ENCODE results near the gene PROCA1. TPM values are rescaled to one million over a fixed set of nuclear protein-coding genes. Genes with fewer than 3 reads are reported as not detected.

PROCA1 gene, protein sequence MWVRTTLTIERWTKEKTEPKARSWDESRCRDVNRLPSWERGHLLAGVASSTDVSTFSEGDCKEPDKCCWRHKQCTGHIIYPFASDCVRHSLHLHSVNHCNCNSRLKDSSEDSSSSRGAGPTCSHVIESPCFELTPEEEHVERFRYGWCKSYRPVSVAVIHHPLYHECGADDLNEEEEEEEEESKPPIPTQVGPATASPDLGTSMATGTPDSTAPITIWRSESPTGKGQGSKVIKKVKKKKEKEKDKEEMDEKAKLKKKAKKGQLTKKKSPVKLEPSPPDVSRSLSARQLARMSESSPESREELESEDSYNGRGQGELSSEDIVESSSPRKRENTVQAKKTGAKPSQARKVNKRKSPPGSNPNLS
- 1 to 10 TPM; 2.1 to 3.1 TPM for total RNA-seq

DNA sequence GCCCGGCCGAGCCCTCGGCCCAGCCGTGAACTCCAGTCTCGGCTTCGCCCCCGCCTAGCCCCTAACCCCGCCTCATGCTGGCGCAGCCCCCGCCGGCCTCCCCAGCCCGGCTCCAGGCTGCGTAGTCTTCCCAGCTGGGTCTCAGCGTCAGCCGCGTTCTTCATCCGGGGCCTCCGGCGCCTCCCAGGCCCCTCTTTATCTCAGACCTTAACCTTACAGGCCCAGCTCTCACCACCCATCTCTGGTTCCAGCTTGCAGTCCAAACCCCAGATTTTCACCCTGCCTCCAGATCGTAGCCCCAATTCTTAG lies at the start of gene PROCA1:
Gene PROCA1, minus strand, starts transcription at position 166 of the 309 bp plus-strand sequence. CDS start 228 bp downstream, outside the sequence.
- DNase-seq = no peak
- intact Hi-C loops (cut with micrococcal nuclease) = loop anchor here (1.0 to 2.0 kb wide), 4 partner anchors 8 to 67 kb away; partner anchors contain the start of genes BLTP2, NEK8, RPL23A and SUPT6H
- Mint-ChIP-seq H3K27me3 (ENCODE audit: low read depth) (peaks cover 20% of the 10 kb centered on the region), H3K4me3 (peak within 1 kb of the TSS; percentile 79), H3K36me3 (ENCODE audit: low read depth) (no peaks in the 10 kb centered on the region), H3K27ac (peak within 1 kb of the TSS; percentile 79), H3K9me3 (no peaks in the 10 kb centered on the region), H3K4me1 (ENCODE audit: low read depth) (peaks cover 17% of the 10 kb centered on the region)
- CTCF ChIA-PET = interaction anchor here (2.0 to 3.4 kb wide), 2 partner anchors 8 to 15 kb away, joined by 8 to 12 read pairs; partner anchors contain the start of genes RPL23A and TLCD1

DNA sequence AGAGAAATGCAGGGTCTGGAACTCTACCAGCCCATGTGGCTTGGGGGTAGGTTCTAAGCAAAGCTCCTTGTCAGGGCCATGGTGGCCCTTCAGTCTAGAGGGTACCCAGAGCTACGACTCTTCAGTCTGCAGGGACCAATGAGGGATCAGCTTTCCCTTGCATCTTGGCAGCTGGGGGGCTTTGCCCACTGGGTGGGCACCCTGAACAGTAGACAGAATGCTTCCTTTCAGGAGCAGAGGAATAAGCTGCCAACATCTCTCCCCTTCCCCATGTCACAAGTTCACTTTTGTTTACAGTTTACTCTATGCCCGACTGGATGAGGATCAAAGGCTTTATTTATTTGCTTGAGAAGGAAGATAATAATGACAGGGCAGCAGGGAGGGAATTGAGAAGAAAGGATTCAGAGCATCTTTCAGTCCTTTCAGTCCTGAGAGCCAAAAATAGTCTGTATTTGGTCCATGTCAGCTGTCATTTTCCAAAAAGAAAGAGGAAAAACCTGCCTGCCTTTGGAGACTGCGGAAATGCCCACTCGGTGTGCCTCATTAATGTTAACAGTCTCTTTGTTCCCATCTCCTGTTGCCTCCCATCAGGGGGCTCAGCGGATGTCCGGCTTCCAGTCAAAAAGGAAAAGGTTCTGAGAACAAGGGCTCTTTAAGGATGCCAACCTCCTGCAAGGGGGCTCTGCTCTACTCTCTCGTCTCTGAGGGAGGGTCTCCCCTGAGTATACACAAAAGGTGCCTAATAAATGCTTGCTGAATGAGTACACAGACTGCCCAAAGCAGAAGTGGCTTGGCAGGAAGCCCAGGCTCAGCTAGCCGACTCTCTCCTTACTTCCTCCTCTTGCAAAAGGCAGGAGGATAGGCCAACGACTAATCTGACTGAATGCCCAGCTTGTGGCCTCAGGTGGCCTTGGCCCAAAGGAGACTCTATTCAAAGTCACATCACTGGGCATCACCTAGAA lies 49.2 kb upstream of the PROCA1 start:
- Mint-ChIP-seq H3K4me3 (no peak overlapping the region), H3K4me1 (ENCODE audit: low read depth) (peaks cover 12% of the 10 kb centered on the region), H3K9me3 (no peaks in the 10 kb centered on the region), H3K27me3 (ENCODE audit: low read depth) (no peaks in the 10 kb centered on the region), H3K27ac (no peak overlapping the region), H3K36me3 (ENCODE audit: low read depth) (peaks cover 9% of the 10 kb centered on the region)
- intact Hi-C loops (cut with micrococcal nuclease) = loop anchor here (5.0 kb wide), 2 partner anchors 34 to 356 kb away; partner anchors contain the start of genes NEK8 and TLCD1
- DNase-seq = no peak
- CTCF ChIA-PET = interaction anchor here (0.6 to 4.8 kb wide), 6 partner anchors 9 to 192 kb away, joined by 3 to 26 read pairs (median 8); partner anchors contain the start of gene PHF12

DNA sequence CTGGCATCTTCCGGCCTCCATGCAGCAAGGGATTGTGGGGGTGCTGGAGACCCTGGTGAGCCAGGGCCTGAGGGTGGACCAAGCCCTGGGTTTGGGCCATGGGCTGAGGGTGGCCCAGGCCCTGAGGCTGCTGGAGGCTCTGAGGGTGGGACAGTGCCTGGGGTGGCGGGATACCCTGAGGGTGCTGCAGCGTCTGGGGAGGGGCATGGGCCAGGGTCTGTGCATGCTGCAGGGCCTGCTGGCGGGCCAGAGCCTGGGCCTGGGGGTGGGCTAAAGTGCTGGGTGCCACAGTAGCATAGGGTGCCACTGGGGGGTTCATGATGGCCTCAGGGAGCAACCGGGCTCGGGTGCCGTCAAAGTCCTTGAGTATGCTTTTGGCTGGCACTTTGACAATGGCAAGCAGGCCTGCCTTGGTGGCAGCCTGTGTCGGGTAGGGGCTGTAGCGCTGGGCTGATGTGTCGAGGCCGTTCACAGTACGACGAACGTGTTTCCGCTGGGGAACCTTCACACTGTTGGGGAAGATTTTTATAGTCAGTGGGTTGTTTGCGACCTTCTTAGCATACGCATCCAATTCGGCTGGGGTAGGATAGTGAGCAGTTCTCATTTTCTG lies 47.7 kb upstream of the PROCA1 start:
- CTCF ChIA-PET = interaction anchor here (1.7 to 2.9 kb wide), 2 partner anchors 9 to 32 kb away, joined by 9 to 11 read pairs; no protein-coding TSS in a partner anchor
- H3K27ac Mint-ChIP-seq = no peak overlapping the region
- H3K9me3 Mint-ChIP-seq = no peaks in the 10 kb centered on the region
- H3K4me3 Mint-ChIP-seq = no peak overlapping the region
- H3K27me3 Mint-ChIP-seq (ENCODE audit: low read depth) = no peaks in the 10 kb centered on the region
- peaks cover 9% of the 10 kb centered on the region for H3K36me3 Mint-ChIP-seq (ENCODE audit: low read depth)
- DNase-seq = no peak
- intact Hi-C loops (cut with micrococcal nuclease) = no loop called here
- peaks cover 12% of the 10 kb centered on the region for H3K4me1 Mint-ChIP-seq (ENCODE audit: low read depth)

DNA sequence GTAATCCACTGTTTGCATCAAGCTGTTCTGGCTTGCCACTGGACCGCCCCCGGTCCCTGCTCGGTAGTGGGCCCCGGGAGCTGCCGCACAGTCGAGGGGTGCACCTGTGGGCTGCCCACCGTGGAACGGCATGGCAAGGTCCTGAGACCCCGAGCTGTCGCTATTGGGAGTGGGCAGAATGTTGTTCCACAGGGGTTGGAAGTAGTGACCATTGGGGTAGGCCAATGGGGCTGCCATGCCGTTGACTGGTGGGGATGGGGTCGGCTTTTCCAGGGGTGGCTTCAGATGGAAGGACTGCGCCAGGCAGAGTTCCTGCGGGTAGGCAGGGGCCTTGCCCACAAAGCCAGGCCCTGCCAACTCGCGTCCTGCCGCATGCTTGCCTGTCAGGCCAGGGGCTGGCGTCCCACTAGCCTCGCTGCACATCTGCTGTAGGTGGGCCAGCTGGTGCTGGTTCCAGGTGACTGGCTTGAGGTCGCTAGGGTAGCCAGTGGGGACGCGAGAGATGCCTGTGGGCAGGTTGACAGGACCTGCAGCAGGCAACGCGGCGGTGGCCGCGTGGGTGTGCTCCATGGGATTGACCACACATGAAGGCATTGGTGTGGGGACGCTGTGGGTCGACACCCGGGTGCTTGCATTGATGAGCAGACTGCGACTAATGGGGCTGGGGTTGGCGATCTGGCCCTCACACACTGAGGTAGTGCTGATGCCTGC lies 46.9 kb upstream of the PROCA1 start:
- H3K9me3 Mint-ChIP-seq = no peaks in the 10 kb centered on the region
- peaks cover 8% of the 10 kb centered on the region for H3K4me1 Mint-ChIP-seq (ENCODE audit: low read depth)
- peaks cover 7% of the 10 kb centered on the region for H3K36me3 Mint-ChIP-seq (ENCODE audit: low read depth)
- intact Hi-C loops (cut with micrococcal nuclease) = no loop called here
- CTCF ChIA-PET = no interaction called here
- H3K4me3 Mint-ChIP-seq = no peak overlapping the region
- no peaks in the 10 kb centered on the region for H3K27me3 Mint-ChIP-seq (ENCODE audit: low read depth)
- no peak overlapping the region for H3K27ac Mint-ChIP-seq
- DNase-seq = no peak

DNA sequence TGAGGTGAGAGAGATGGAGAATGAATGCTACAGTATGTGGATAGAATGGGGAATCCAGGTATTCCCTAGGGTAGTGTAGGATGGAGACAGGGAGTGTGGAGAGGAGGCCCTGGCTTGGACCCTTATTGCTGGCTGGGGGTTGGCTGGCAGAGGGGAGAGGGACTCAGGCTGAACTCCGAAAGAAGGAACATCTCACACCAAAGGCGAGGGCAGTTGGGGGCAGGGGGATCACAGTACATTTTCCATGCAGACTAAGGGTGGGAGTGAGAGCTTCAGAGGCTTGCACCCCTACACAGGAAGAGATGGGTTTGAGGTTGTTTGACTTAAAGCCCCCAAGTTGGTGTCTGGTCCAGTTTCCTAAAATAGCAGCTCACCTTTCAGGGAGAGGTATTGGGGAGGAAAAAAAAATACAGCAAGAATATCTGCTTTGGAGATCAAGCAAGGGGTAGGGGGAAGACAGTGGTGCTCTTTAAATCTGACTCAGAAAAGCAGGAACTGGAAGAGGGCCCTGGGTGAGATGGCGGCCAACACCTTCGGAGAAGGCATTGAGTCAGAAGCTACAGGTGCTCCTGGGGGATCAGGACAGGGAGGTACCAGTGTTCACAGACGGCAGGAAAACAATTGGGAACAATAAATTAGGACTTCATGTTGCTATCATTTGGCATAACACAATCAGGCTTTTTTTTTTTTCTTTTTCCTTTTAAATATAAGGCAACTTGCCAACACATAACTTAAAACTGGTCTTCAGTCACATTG lies 44.5 kb upstream of the PROCA1 start:
- no peak for DNase-seq
- H3K27ac Mint-ChIP-seq = peak overlapping the region; percentile 54
- no peaks in the 10 kb centered on the region for H3K9me3 Mint-ChIP-seq
- no peaks in the 10 kb centered on the region for H3K4me1 Mint-ChIP-seq (ENCODE audit: low read depth)
- intact Hi-C loops (cut with micrococcal nuclease) = no loop called here
- no peaks in the 10 kb centered on the region for H3K27me3 Mint-ChIP-seq (ENCODE audit: low read depth)
- H3K36me3 Mint-ChIP-seq (ENCODE audit: low read depth) = peaks cover 13% of the 10 kb centered on the region
- H3K4me3 Mint-ChIP-seq = no peak overlapping the region
- CTCF ChIA-PET = interaction anchor here (0.8 to 1.4 kb wide), 2 partner anchors 9 to 29 kb away, joined by 10 to 12 read pairs; no protein-coding TSS in a partner anchor

DNA sequence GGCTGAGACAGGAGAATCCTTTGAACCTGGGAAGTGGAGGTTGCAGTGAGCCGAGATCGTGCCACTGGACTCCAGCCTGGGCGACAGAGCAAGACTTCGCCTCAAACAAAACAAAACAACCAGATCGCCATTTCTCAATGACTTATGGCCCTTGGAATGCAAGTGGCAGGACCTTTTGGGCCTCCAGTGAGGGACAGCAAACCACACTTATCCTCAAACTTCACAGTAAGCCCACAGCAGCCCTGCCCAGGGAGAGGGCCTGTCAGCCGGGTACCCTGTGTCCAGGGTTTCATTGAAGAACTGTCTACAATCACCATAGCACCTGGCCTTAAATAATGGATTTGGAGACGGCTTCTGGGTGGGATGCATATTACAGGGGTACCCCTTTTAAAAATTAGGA lies 43.8 kb upstream of the PROCA1 start:
- H3K27ac Mint-ChIP-seq = no peak overlapping the region
- CTCF ChIA-PET = interaction anchor here (2.4 kb wide), 1 partner anchor 8 kb away, joined by 13 read pairs; no protein-coding TSS in a partner anchor
- H3K27me3 Mint-ChIP-seq (ENCODE audit: low read depth) = no peaks in the 10 kb centered on the region

DNA sequence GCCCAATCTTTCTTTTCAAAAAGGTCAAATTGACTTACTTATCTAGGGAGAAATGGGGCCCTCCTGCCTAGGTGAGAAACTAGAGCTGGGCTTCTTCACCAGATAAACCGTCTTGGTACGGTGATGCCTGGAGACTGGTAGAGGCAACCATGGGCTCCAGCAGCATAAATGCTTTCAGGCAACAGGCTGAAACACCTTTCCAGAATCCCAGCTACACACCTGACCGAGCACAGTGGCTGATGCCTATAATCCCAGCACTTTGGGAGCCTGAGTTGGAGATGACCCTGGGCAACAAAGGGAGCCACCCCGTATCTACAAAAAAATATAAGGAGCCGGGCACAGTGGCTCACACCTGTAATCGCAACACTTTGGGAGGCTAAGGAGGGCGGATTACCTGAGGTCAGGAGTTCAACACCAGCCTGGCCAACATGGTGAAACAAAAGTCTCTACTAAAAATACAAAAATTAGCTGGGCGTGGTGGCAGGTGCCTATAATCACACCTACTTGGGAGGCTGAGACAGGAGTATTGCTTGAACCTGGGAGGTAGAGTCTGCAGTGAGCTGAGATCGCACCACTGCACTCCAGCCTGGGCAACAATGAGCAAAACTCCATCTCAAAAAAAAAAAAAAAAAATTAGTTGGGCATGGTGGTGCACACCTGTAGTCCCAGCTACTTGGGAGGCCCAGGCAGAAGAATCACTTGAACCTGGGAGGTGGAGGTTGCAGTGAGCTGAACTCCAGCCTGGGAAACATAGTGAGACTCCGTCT lies 40.1 kb upstream of the PROCA1 start:
- Mint-ChIP-seq H3K4me3 (no peak overlapping the region), H3K4me1 (ENCODE audit: low read depth) (peaks cover 25% of the 10 kb centered on the region), H3K27me3 (ENCODE audit: low read depth) (no peaks in the 10 kb centered on the region), H3K27ac (no peak overlapping the region), H3K36me3 (ENCODE audit: low read depth) (peaks cover 18% of the 10 kb centered on the region), H3K9me3 (no peaks in the 10 kb centered on the region)
- DNase-seq = no peak
- CTCF ChIA-PET = interaction anchor here (0.7 to 14.2 kb wide), 12 partner anchors 9 to 202 kb away, joined by 3 to 353 read pairs (median 4); partner anchors contain the start of genes NEK8, TLCD1 and TRAF4
- intact Hi-C loops (cut with micrococcal nuclease) = no loop called here

More for the DNA sequence above, 43.8 kb upstream of the PROCA1 start:
- Mint-ChIP-seq H3K9me3 (no peaks in the 10 kb centered on the region), H3K36me3 (ENCODE audit: low read depth) (peaks cover 16% of the 10 kb centered on the region), H3K4me1 (ENCODE audit: low read depth) (peaks cover 2% of the 10 kb centered on the region), H3K4me3 (no peak overlapping the region)
- intact Hi-C loops (cut with micrococcal nuclease) = no loop called here
- no peak for DNase-seq

DNA sequence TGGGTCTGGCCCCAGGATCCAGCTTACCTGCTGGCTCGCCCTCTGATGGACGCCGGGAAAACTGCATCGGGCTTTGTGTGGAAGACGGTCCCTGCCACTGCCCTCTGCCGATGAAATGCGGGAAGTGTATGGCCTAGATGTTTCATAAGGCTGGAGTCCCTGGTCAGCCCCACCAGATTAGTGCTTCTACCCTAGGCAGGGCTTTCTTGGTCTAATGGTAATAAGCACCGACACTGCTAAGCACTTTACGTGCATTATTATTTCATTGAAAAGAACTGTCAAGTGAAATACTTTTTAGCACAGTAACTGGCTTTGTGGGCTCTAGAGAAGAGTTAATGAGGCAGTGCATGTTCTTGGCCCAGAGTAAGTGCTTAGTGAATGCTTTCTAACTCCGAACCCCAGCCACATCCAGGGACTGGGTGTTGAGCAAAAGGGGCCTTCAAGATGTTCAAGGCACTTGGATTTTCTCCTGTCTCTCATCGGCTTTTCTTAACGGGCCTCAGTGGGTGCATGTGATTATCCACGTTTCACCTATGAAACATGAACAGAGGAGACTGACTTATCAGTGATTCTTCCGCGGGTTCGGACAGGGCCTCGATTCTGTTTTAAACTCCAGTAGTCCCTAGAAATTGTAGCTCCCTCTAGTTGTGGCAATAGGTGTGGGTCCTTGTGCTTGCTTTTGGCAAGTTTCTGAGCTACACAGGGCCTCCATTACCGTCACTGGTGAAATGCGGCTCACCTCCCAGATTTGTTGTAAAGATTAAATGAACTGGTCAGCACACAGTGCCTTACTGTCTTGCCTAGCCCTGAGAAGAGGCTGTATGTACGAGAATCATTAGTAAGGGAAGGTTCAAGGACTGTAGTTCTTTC lies 38.7 kb upstream of the PROCA1 start:
- peaks cover 38% of the 10 kb centered on the region for H3K4me1 Mint-ChIP-seq (ENCODE audit: low read depth)
- H3K27me3 Mint-ChIP-seq (ENCODE audit: low read depth) = no peaks in the 10 kb centered on the region
- DNase-seq = peak; percentile 96
- CTCF ChIA-PET = interaction anchor here (0.6 to 14.2 kb wide), 21 partner anchors 9 to 203 kb away, joined by 3 to 353 read pairs (median 3); partner anchors contain the start of genes BLTP2, FAM222B, NEK8 and RPL23A
- intact Hi-C loops (cut with micrococcal nuclease) = loop anchor here (1.0 kb wide), 2 partner anchors 23 to 103 kb away; no protein-coding TSS in a partner anchor
- peaks cover 26% of the 10 kb centered on the region for H3K36me3 Mint-ChIP-seq (ENCODE audit: low read depth)
- peak overlapping the region; percentile 71 for H3K27ac Mint-ChIP-seq
- H3K4me3 Mint-ChIP-seq = peak overlapping the region; percentile 6
- H3K9me3 Mint-ChIP-seq = no peaks in the 10 kb centered on the region

DNA sequence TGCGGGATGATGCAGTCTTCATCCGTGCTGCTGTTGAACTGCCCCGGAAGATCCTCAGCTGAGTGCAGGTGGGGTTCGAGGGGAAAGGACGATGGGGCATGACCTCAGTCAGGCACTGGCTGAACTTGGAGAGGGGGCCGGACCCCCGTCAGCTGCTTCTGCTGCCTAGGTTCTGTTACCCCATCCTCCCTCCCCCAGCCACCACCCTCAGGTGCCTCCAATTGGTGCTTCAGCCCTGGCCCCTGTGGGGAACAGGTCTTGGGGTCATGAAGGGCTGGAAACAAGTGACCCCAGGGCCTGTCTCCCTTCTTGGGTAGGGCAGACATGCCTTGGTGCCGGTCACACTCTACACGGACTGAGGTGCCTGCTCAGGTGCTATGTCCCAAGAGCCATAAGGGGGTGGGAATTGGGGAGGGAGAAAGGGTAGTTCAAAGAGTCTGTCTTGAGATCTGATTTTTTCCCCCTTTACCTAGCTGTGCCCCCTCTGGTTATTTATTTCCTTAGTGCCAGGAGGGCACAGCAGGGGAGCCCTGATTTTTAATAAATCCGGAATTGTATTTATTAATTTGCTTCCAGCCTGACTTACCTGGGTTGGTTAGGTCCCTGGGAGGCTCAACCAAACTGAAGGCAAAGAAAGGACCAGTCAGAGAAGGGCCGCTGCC lies 38.0 kb upstream of the PROCA1 start:
- Mint-ChIP-seq H3K9me3 (no peaks in the 10 kb centered on the region), H3K36me3 (ENCODE audit: low read depth) (peaks cover 33% of the 10 kb centered on the region), H3K4me1 (ENCODE audit: low read depth) (peaks cover 40% of the 10 kb centered on the region), H3K27ac (peak overlapping the region; percentile 65), H3K4me3 (peak overlapping the region; percentile 6), H3K27me3 (ENCODE audit: low read depth) (no peaks in the 10 kb centered on the region)
- CTCF ChIA-PET = interaction anchor here (0.6 to 14.2 kb wide), 17 partner anchors 8 to 191 kb away, joined by 3 to 353 read pairs (median 4); partner anchors contain the start of genes BLTP2, FAM222B, NEK8 and RPL23A
- no peak for DNase-seq
- intact Hi-C loops (cut with micrococcal nuclease) = loop anchor here (1.0 kb wide), 2 partner anchors 22 to 102 kb away; no protein-coding TSS in a partner anchor
